Mononuclear cell (primary cell): ENCODE data around the gene NEK5. TPM values are rescaled to one million over a fixed set of nuclear protein-coding genes. Genes with fewer than 3 reads are reported as not detected.
"Not testable (repeated sequence)": the region's sequence is repeated elsewhere in the genome, so short reads cannot be mapped to it uniquely, and the experiment has no call there.

Experiments used
- H3K27me3 ChIP-seq: 2 replicates; pipeline ENCODE4 v1.6.0; 2011; ENCODE audit warnings: low read length, control low read depth; ENCODE audit not compliant: insufficient read depth
- H3K4me1 ChIP-seq: 2 replicates; pipeline ENCODE4 v1.5.1; 2011; ENCODE audit warnings: mild to moderate bottlenecking, low read length, control low read depth; ENCODE audit not compliant: insufficient read depth
- H3K4me3 ChIP-seq: 2 replicates; pipeline ENCODE4 v1.5.1; 2011; ENCODE audit warnings: mild to moderate bottlenecking, low read length, moderate library complexity
- H3K9me3 ChIP-seq: 2 replicates; pipeline ENCODE4 v1.5.1; 2011; ENCODE audit warnings: low read depth, mild to moderate bottlenecking, control low read depth, low read length
- total RNA-seq: library from RNA; depleted of rRNA; stranded (reverse); fragments of >200 nt; gene quantifications from one replicate; pipeline ENCODE4 v1.2.3, GENCODE V29; 2012

Gene NEK5, protein sequence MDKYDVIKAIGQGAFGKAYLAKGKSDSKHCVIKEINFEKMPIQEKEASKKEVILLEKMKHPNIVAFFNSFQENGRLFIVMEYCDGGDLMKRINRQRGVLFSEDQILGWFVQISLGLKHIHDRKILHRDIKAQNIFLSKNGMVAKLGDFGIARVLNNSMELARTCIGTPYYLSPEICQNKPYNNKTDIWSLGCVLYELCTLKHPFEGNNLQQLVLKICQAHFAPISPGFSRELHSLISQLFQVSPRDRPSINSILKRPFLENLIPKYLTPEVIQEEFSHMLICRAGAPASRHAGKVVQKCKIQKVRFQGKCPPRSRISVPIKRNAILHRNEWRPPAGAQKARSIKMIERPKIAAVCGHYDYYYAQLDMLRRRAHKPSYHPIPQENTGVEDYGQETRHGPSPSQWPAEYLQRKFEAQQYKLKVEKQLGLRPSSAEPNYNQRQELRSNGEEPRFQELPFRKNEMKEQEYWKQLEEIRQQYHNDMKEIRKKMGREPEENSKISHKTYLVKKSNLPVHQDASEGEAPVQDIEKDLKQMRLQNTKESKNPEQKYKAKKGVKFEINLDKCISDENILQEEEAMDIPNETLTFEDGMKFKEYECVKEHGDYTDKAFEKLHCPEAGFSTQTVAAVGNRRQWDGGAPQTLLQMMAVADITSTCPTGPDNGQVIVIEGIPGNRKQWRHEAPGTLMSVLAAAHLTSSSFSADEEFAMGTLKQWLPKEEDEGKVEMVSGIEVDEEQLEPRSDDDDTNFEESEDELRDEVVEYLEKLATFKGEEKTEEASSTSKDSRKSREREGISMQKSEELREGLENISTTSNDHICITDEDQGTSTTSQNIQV
- total RNA-seq = under 0.01 TPM

DNA sequence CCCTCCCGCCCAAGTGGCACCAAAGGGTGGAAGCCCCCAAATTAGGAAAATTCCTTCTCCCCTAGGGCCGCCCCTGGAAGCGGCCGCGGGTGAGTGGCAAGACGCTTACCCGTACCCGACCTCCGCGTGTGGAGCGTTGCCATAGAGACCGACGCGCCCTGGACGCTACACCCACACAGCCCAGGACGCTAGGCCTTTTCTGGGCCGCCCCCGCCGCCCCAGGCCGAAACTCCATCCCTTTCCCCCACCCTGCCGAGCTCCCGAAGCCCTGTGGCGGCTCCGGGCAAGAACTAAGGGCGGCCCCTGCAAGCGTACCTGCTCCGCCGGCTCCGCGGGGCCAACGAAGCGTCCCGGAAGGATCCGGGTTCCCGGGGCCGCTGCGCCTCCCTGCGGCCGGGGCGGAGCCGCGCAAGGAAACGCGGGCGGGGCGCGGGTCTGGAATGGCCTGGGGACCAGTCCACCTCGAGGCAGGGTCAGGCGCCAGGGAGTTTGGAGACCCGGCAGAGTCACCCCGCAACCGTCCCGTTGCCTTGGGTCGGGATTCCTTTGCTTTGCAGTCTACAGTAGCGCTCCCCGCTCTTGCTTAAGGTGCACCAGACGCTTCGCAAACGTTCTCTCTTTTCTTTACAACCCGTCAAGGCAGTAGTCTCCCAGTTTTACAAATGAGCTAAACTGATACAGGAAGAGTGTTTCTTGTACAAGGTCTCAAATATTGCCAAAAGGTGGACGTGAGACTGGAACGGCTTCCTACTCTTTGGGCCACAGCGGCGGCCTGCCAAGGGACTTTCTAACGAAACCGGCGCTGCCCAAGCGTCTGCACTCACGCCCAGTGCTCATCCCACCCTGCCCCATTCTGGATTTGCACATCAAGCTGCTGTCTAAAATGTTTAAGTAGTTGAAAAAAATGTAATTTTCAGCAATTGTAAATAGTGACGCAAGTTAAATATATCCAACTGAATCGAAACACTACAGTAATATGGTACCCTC lies at the start of gene NEK5:
Gene NEK5, minus strand, starts transcription at position 360 of the 987 bp plus-strand sequence. CDS start 1,591 bp downstream, outside the sequence.
- Histone ChIP-seq H3K4me3 (peak within 1 kb of the TSS; percentile 40), H3K27me3 (peaks cover 4% of the 10 kb centered on the region), H3K4me1 (peaks cover 15% of the 10 kb centered on the region), H3K9me3 (no peaks in the 10 kb centered on the region)

DNA sequence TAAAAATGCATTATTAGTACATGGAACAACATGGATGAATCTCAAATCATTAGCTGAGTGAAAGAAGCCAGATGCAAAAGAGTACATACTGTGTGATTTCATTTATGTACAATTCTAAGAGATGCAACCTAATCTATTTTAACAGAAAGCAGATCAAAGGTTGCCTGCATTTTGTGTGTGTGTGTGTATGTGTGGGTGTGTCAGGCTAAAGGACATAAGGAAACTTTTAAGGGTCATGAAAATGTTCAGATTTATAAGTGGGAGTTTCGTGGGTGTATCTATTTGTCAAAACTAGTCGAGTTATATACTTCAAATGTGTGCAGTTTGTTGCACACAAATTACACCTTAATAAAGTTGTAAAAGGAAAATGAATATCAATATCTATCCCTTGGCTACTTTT lies 48.4 kb upstream of the NEK5 start:
- Histone ChIP-seq H3K4me3 (no peak overlapping the region), H3K4me1 (no peaks in the 10 kb centered on the region), H3K9me3 (no peaks in the 10 kb centered on the region), H3K27me3 (no peaks in the 10 kb centered on the region)

DNA sequence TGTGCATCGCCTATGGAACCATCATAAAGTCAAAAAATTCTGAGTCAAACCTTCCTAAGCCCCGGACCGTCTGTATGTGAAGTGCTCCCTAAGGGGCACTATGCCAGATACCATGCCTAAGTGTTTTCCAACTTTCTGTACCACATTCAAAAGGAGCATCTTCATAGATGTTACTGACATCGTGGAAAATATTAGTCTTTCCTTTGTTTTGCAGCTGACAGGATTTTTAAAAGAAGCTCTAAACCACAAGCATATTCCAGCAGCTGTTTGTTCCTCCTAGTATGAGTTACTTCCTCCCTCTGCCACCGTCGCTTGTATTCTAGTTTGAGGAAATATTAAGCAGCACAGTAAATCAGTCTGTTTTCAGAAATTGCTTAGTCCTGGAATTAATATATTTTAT lies 45.1 kb upstream of the NEK5 start:
- not testable (repeated sequence) for H3K4me1 ChIP-seq, H3K4me3 ChIP-seq, H3K9me3 ChIP-seq, H3K27me3 ChIP-seq

DNA sequence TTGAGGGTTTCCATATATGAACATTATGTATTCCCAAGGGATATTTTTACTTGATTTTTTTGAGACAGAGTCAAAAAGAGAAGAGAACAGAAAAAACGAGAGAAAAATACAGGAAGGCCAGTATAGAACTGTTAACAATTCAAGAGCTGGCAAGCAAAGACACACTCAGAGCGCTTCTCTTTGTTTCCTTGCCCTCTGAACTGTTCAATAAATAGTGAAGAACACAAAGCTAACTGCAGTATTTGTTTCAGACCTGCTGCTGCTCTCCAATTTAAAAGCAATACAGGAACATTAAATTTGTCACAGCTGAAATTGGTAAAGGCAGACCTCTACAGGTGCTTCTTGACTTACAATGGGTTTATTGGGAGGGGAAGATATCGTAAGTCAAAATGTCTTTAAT lies 44.5 kb upstream of the NEK5 start:
- no peak overlapping the region for H3K4me3 ChIP-seq
- H3K27me3 ChIP-seq = no peaks in the 10 kb centered on the region
- H3K4me1 ChIP-seq = no peaks in the 10 kb centered on the region
- H3K9me3 ChIP-seq = no peaks in the 10 kb centered on the region

DNA sequence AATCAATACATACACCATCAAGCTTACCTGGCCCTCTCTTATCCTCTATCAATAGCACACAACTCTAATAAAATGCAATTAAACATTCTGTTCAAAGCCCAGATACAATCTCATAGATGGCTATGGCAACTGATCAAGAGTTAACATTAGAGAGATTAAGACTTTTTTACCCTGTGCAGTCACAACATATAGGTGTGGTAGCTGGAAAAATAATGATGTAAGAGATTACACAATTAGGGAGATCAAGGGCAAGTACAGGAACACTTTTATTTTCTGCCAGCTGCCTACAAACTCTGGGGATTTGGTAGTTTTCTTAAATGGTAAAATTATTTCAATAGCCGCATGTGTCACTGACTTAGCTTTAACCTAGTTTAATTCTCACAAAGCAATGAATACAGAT lies 42.8 kb upstream of the NEK5 start:
- H3K4me1 ChIP-seq, H3K4me3 ChIP-seq, H3K9me3 ChIP-seq, H3K27me3 ChIP-seq: not testable (repeated sequence)

DNA sequence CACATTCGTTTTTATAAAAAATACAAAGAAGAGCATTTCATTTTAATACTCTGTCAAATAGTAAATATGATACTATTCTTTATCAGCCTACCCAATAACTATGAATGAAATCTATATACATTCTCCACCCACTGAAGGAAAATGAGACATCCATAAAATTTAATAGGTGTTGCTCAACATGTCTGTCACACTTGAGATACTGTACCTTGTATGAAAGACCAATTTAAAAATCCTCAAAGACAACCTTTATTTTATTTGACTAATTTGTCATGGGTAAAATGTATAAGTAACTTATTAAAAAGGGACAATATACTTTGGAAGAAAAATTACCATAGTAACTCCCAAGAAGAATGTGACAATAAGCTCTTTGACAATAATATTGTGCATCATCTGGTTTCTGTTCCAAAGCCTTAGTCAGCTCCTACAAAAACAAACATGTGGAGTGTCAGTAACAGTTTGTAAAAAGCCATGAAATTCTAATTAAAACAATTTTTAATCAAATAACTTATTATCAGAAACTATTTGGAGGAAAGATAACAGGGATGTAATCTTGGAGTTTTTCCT lies 42.0 kb upstream of the NEK5 start:
- H3K4me3 ChIP-seq, H3K27me3 ChIP-seq, H3K4me1 ChIP-seq, H3K9me3 ChIP-seq: not testable (repeated sequence)

DNA sequence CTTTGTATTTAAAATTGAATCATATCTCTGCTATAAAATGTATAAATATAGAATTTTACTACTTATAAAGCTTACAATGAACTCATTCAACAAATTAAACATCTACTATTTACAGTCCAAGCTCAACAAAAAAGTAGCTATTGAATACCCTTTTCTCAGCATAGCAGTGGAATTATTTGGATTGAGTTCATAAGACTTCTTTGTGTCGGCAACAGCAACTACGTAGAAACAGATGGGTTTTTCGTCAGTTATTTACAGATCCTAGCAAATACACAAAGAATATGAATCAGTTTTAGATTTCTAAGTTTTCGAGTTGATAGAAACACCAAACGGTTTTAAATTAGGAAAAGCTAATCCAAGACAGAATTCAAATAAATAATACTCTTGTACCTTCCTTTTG lies 41.0 kb upstream of the NEK5 start:
- Histone ChIP-seq H3K9me3 (no peaks in the 10 kb centered on the region), H3K4me1 (no peaks in the 10 kb centered on the region), H3K27me3 (no peaks in the 10 kb centered on the region), H3K4me3 (no peak overlapping the region)

DNA sequence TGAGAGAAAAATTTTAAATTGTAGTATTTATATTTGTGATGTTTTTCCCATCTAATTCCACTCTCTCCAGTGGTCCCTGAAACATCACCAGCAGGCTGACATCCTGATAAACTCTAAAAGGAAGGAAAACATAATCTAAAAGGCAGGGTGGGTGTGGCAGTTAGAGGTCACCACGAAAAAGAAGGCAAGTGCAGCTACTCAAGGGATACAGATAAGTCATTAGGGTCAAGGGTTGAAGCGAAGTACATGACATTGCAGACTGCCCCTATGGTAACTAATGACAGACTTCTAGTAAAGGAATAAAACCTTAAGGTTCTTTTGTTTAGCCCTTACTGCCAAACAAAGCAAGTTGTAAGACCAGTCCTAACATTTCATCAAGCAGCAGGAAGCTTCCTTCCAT lies 36.5 kb upstream of the NEK5 start:
- H3K4me3 ChIP-seq = no peak overlapping the region
- H3K27me3 ChIP-seq = no peaks in the 10 kb centered on the region
- H3K9me3 ChIP-seq = no peaks in the 10 kb centered on the region
- H3K4me1 ChIP-seq = no peaks in the 10 kb centered on the region

DNA sequence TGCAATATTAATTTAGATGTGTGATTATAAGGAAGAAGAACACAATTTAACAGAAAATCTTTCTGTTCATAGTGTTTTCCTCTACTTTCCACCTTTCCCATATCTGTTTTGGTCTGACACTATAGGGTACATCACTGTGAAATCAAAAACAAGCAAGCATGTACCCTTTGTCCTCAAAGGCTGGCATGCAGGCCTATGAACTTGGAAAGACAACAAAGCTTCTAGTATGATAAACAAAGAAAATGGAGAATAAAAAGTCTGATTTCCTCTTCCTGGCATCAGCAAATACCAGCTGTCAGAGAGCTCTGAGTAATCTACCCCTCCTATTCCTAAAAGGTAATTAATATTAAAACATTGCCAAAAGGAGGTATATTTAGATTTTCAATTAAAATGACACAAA lies 36.1 kb upstream of the NEK5 start:
- Histone ChIP-seq H3K4me3 (no peak overlapping the region), H3K27me3 (no peaks in the 10 kb centered on the region), H3K4me1 (peaks cover 2% of the 10 kb centered on the region), H3K9me3 (no peaks in the 10 kb centered on the region)

DNA sequence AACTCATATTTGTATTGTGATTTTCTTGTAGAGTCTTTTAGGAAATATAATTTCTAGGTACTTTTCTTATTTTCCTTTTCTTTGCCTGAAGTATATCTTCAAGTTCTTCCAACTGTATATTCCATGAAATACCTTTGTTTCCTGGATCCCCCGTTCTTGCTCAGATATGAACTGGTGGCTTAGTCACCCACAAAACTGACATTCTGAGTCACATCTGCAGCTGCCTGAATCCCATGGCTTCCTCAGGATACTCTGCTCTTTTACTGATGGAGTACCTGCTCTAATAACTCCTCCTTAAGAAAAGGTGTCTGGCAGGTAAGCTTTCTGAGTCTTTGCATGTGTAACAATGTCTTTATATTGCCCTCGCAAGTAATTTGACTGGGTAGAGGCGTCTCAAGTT lies 35.0 kb upstream of the NEK5 start:
- peaks cover 11% of the 10 kb centered on the region for H3K4me1 ChIP-seq
- not testable (repeated sequence) for H3K27me3 ChIP-seq, H3K9me3 ChIP-seq, H3K4me3 ChIP-seq

DNA sequence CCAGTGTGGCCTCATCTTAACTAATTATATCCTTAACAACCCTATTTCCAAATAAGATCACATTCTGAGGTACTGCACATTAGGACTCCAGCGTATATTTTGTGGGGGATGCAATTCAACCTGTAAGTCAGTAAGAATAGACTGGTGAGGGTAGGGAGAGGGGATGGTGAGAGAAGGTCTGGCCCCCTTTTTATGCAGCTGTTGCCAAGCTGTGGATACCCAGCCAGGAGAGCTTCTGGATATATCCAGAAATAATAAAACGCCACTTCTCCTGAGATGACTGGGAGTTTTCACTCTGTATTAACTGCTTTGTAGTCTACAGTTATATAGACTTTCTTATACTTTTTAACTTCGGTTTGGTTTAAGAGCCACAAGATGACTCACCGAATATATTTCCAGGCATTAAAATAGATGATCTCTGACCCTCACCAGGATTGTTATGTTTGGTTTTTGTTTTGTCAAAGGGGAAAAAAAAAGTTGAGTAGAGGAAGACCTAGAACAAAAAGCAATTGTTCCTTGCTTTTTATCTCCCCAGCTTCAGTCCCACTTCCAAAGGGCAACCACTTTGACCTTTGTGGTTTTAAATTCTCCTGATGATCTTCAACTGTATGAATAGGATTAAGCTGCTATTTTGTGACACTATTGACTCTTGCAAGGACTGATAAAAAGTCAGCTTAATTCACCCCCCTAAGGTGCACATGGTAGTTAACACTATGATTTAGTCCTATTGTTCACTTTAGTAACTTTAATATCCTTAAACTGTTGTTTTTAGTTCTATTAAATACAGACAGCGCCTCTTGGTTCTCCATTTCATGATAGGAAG lies 33.6 kb upstream of the NEK5 start:
- peaks cover 17% of the 10 kb centered on the region for H3K4me1 ChIP-seq
- H3K27me3 ChIP-seq = no peaks in the 10 kb centered on the region
- no peak overlapping the region for H3K4me3 ChIP-seq
- no peaks in the 10 kb centered on the region for H3K9me3 ChIP-seq

DNA sequence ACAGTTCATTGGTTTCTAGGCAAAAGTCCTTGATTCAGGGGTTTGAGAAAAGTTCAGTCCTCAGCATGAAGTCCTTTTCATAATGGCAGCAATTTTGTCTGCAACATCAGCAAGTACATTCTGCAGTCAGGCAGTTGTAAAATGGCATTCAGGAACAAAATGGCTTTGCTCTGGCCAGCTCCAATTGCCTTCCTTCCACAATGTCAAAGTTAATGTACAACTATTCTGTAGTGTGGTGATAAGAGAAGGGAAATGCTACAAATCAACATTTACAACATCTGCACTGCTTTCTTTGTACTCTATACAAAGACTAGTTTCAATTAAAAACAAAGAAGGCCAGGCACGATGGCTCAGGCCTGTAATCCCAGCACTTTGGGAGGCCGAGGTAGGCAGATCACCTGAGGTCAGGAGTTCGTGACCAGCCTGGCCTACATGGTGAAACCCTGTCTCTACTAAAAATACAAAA lies 32.3 kb upstream of the NEK5 start:
- Histone ChIP-seq H3K4me3 (no peak overlapping the region), H3K4me1 (peaks cover 20% of the 10 kb centered on the region), H3K27me3 (no peaks in the 10 kb centered on the region), H3K9me3 (no peaks in the 10 kb centered on the region)

DNA sequence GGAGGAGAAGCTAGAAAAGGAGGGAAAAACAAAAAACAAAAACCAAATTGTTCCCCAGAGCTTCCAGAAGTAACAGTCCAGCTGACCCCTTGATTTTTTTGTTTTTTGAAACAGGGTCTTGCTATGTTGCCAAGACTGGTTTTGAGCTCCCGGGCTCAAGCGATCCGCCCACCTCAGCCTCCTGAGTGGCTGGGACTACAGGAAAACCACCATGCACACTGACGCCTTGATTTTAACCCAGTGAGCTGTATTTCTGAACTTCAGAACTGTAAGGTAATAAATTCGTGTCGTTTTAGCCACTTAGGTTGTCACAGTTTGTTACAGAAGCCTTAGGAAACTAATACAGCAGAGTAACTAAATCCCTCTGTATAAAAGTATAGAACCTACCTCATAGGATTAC lies 31.6 kb upstream of the NEK5 start:
- H3K4me3 ChIP-seq = no peak overlapping the region
- H3K27me3 ChIP-seq = no peaks in the 10 kb centered on the region
- peaks cover 20% of the 10 kb centered on the region for H3K4me1 ChIP-seq
- H3K9me3 ChIP-seq = no peaks in the 10 kb centered on the region

DNA sequence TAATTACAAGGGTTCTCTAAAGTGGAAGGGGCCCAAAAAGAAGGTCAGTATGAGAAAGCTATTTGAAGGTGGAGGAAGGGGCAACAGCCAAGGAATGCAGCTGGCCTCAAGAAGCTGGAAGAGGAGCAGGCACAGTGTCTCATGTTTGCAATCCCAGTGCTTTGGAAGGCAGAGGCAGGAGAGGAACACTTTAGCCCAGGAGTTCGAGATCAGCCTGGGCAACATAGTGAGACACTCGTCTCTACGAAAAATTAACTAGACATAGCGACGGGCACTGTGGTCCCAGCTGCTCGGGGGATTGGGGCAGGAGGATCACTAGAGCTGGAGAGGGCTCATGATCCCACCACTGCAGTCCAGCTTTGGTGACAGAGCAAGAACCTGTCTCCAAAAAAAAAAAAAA lies 31.2 kb upstream of the NEK5 start:
- Histone ChIP-seq H3K27me3 (no peaks in the 10 kb centered on the region), H3K4me1 (peaks cover 20% of the 10 kb centered on the region), H3K4me3 (no peak overlapping the region), H3K9me3 (no peaks in the 10 kb centered on the region)
